Skeletal muscle satellite cell (primary cell): ENCODE data around the gene UNKL.
A peak's percentile ranks its signal among the peaks of the same experiment; 100 is the strongest.

Source experiments
- H3K27me3 ChIP-seq: 2 replicates; pipeline ENCODE4 v1.7.0; 2013; ENCODE audit warnings: low read length; ENCODE audit not compliant: control insufficient read depth, insufficient read depth
- H3K36me3 ChIP-seq: 2 replicates; pipeline ENCODE4 v1.7.0; 2013; ENCODE audit warnings: mild to moderate bottlenecking, control low read depth, low read length; ENCODE audit not compliant: insufficient read depth
- H3K4me1 ChIP-seq: 2 replicates; pipeline ENCODE4 v1.7.0; 2013; ENCODE audit warnings: low read length; ENCODE audit not compliant: control insufficient read depth, insufficient read depth
- H3K4me2 ChIP-seq: 2 replicates; pipeline ENCODE4 v1.7.0; 2013; ENCODE audit warnings: mild to moderate bottlenecking, low read length
- H3K4me3 ChIP-seq: 2 replicates; pipeline ENCODE4 v1.7.0; 2013; ENCODE audit warnings: low read length
- H3K9ac ChIP-seq: 2 replicates; pipeline ENCODE4 v1.7.0; 2013; ENCODE audit warnings: mild to moderate bottlenecking, low read depth, low read length, moderate library complexity
- H3K9me3 ChIP-seq: replicated peaks from 2 replicates; pipeline ENCODE4 v1.7.0; 2013; ENCODE audit warnings: mild to moderate bottlenecking, control low read depth, low read length

UNKL gene

GRCh38 chr16:1378087-1378803, 36.3 kb downstream of the UNKL start:
- Histone ChIP-seq H3K9ac (peak overlapping the region; percentile 89), H3K27me3 (no peaks in the 10 kb centered on the region), H3K4me1 (peaks cover 13% of the 10 kb centered on the region), H3K36me3 (peaks cover 4% of the 10 kb centered on the region), H3K4me3 (peak overlapping the region; percentile 77), H3K4me2 (peak overlapping the region; percentile 83), H3K9me3 (no peaks in the 10 kb centered on the region)

- no peak overlapping the region for H3K4me3 ChIP-seq
- H3K4me2 ChIP-seq = no peak overlapping the region
- peaks cover 13% of the 10 kb centered on the region for H3K4me1 ChIP-seq
- H3K27me3 ChIP-seq = no peaks in the 10 kb centered on the region
- no peaks in the 10 kb centered on the region for H3K9me3 ChIP-seq
- H3K9ac ChIP-seq = no peak overlapping the region
- peaks cover 4% of the 10 kb centered on the region for H3K36me3 ChIP-seq
Observed at GRCh38 chr16:1377406-1378010, 37.0 kb downstream of the UNKL start.

GRCh38 chr16:1375741-1376410, 38.6 kb downstream of the UNKL start:
- Histone ChIP-seq H3K36me3 (no peaks in the 10 kb centered on the region), H3K9me3 (no peaks in the 10 kb centered on the region), H3K4me3 (no peak overlapping the region), H3K4me1 (peaks cover 13% of the 10 kb centered on the region), H3K9ac (no peak overlapping the region), H3K27me3 (no peaks in the 10 kb centered on the region), H3K4me2 (no peak overlapping the region)

- Histone ChIP-seq H3K27me3 (no peaks in the 10 kb centered on the region), H3K36me3 (no peaks in the 10 kb centered on the region), H3K9me3 (no peaks in the 10 kb centered on the region), H3K4me3 (no peak overlapping the region), H3K4me2 (no peak overlapping the region), H3K9ac (no peak overlapping the region), H3K4me1 (peaks cover 13% of the 10 kb centered on the region)
Observed at GRCh38 chr16:1375298-1375640, 39.2 kb downstream of the UNKL start.

- H3K36me3 ChIP-seq = no peaks in the 10 kb centered on the region
- no peak overlapping the region for H3K4me3 ChIP-seq
- no peaks in the 10 kb centered on the region for H3K9me3 ChIP-seq
- H3K27me3 ChIP-seq = no peaks in the 10 kb centered on the region
- H3K9ac ChIP-seq = no peak overlapping the region
- peaks cover 13% of the 10 kb centered on the region for H3K4me1 ChIP-seq
- no peak overlapping the region for H3K4me2 ChIP-seq
Observed at GRCh38 chr16:1374418-1375297, 39.8 kb downstream of the UNKL start.

- H3K4me3 ChIP-seq = no peak overlapping the region
- no peaks in the 10 kb centered on the region for H3K36me3 ChIP-seq
- no peaks in the 10 kb centered on the region for H3K9me3 ChIP-seq
- no peaks in the 10 kb centered on the region for H3K27me3 ChIP-seq
- H3K9ac ChIP-seq = no peak overlapping the region
- H3K4me2 ChIP-seq = no peak overlapping the region
- no peaks in the 10 kb centered on the region for H3K4me1 ChIP-seq
Observed at GRCh38 chr16:1372292-1372950, 42.1 kb downstream of the UNKL start.

- H3K36me3 ChIP-seq = peaks cover 5% of the 10 kb centered on the region
- no peak overlapping the region for H3K9ac ChIP-seq
- no peaks in the 10 kb centered on the region for H3K27me3 ChIP-seq
- H3K4me2 ChIP-seq = no peak overlapping the region
- no peaks in the 10 kb centered on the region for H3K4me1 ChIP-seq
- no peak overlapping the region for H3K4me3 ChIP-seq
- no peaks in the 10 kb centered on the region for H3K9me3 ChIP-seq
Observed at GRCh38 chr16:1371054-1371978, 43.2 kb downstream of the UNKL start.

GRCh38 chr16:1367486-1368174, 46.9 kb downstream of the UNKL start:
- Histone ChIP-seq H3K27me3 (no peaks in the 10 kb centered on the region), H3K4me2 (no peak overlapping the region), H3K4me3 (no peak overlapping the region), H3K4me1 (no peaks in the 10 kb centered on the region), H3K36me3 (peaks cover 37% of the 10 kb centered on the region), H3K9me3 (no peaks in the 10 kb centered on the region), H3K9ac (no peak overlapping the region)

- H3K27me3 ChIP-seq = no peaks in the 10 kb centered on the region
- no peak overlapping the region for H3K9ac ChIP-seq
- H3K4me2 ChIP-seq = no peak overlapping the region
- H3K4me1 ChIP-seq = no peaks in the 10 kb centered on the region
- H3K9me3 ChIP-seq = no peaks in the 10 kb centered on the region
- H3K4me3 ChIP-seq = no peak overlapping the region
- H3K36me3 ChIP-seq = peaks cover 45% of the 10 kb centered on the region
Observed at GRCh38 chr16:1366712-1367299, 47.7 kb downstream of the UNKL start.
